ENCODE results near the gene MMP20. TPM values are rescaled to one million over a fixed set of nuclear protein-coding genes. Genes with fewer than 3 reads are reported as not detected.

The MMP20 gene
- total RNA-seq, 1 experiment from 2014 or later: not detected

DNA sequence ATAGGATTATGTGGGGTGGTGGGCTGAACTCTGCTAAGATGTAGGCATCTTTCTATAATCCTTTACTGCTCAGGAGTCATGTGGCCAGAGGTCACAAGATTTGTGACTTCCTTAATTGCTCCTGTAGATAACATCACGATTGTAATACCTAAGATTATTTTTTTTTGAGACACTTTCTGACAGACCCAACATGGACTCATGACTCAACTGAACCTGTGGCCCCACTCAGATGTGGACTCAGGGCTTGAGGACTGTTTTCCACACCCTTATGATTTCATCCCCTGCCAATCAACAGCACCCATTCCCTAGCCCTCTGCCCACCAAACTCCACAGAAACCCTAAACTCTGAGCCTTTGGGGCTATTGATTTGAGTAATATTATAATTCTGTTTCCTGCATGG lies 59.0 kb downstream of the MMP20 start:
- POLR2A ChIA-PET: no interaction called here
- TF ChIP-seq, protein P1, sequence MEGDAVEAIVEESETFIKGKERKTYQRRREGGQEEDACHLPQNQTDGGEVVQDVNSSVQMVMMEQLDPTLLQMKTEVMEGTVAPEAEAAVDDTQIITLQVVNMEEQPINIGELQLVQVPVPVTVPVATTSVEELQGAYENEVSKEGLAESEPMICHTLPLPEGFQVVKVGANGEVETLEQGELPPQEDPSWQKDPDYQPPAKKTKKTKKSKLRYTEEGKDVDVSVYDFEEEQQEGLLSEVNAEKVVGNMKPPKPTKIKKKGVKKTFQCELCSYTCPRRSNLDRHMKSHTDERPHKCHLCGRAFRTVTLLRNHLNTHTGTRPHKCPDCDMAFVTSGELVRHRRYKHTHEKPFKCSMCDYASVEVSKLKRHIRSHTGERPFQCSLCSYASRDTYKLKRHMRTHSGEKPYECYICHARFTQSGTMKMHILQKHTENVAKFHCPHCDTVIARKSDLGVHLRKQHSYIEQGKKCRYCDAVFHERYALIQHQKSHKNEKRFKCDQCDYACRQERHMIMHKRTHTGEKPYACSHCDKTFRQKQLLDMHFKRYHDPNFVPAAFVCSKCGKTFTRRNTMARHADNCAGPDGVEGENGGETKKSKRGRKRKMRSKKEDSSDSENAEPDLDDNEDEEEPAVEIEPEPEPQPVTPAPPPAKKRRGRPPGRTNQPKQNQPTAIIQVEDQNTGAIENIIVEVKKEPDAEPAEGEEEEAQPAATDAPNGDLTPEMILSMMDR (IDR thresholded peaks at IDR 0.05): no peak
- TF ChIP-seq SIN3A (IDR thresholded peaks at IDR 0.05; ENCODE audit: borderline replicate concordance, insufficient read depth, low read depth, low read length) (no peak), POLR2AphosphoS5 (IDR thresholded peaks at IDR 0.05; ENCODE audit: low read depth, low read length) (no peak)
- TF ChIP-seq, protein P2, sequence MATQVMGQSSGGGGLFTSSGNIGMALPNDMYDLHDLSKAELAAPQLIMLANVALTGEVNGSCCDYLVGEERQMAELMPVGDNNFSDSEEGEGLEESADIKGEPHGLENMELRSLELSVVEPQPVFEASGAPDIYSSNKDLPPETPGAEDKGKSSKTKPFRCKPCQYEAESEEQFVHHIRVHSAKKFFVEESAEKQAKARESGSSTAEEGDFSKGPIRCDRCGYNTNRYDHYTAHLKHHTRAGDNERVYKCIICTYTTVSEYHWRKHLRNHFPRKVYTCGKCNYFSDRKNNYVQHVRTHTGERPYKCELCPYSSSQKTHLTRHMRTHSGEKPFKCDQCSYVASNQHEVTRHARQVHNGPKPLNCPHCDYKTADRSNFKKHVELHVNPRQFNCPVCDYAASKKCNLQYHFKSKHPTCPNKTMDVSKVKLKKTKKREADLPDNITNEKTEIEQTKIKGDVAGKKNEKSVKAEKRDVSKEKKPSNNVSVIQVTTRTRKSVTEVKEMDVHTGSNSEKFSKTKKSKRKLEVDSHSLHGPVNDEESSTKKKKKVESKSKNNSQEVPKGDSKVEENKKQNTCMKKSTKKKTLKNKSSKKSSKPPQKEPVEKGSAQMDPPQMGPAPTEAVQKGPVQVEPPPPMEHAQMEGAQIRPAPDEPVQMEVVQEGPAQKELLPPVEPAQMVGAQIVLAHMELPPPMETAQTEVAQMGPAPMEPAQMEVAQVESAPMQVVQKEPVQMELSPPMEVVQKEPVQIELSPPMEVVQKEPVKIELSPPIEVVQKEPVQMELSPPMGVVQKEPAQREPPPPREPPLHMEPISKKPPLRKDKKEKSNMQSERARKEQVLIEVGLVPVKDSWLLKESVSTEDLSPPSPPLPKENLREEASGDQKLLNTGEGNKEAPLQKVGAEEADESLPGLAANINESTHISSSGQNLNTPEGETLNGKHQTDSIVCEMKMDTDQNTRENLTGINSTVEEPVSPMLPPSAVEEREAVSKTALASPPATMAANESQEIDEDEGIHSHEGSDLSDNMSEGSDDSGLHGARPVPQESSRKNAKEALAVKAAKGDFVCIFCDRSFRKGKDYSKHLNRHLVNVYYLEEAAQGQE (IDR thresholded peaks at IDR 0.05; ENCODE audit: insufficient read depth in 1 of 2, low read depth in 2 of 2, low read length in 1 of 2): no peak
- intact Hi-C loops (cut with micrococcal nuclease; ENCODE audit: unreplicated experiment) (no loop called here), in situ Hi-C loops (cut with HindIII; ENCODE audit: low pct_unique_long_range_greater_than_20kb, low sequenced_read_pairs) (no loop called here)
- Histone ChIP-seq H3K27me3 (ENCODE audit: control insufficient read depth, insufficient read depth, low read length) (no peaks in the 10 kb centered on the region), H3K9me3 (ENCODE audit: control insufficient read depth, insufficient read depth, low read depth, low read length) (peaks cover 26% of the 10 kb centered on the region; the same call in 1 of the 2 replicates), H3K4me1 (ENCODE audit: control insufficient read depth, insufficient read depth, low read length) (peaks cover 5% of the 10 kb centered on the region; the same call in 1 of the 2 replicates), H3K36me3 (ENCODE audit: control insufficient read depth, insufficient read depth, low read length) (no peaks in the 10 kb centered on the region), H3K27ac (ENCODE audit: low read length) (no peak overlapping the region; the same call in 1 of the 2 replicates), H3K4me3 (ENCODE audit: low read depth in 2 of 2, low read length in 2 of 2) (no peak overlapping the region)
- no peak for ATAC-seq
- CTCF ChIA-PET: no interaction called here
- no peak for DNase-seq (ENCODE audit: low read depth, low spot score)
- no TSS peak for BruUV-seq (replicated peaks)

DNA sequence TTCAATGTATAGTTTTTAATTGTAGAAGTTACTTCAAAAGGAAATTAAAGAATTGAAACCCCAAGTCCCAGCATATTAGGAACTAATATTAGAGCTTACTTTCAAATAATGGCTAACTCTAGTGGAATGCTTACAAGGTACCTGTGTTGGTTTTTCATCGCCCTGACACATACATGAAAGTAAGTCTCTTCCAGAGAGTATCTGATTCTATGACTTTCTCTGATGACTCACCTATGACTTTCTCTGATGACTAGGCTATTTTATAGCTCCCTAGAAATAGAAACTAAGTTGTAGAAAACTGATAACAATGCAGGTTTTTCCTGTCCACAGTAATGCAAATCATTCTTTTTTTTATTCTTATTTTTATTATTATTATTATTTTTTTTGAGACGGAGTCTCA lies 61.0 kb downstream of the MMP20 start:
- no TSS peak for BruUV-seq (replicated peaks)
- in situ Hi-C loops (cut with HindIII; ENCODE audit: low pct_unique_long_range_greater_than_20kb, low sequenced_read_pairs): no loop called here
- Histone ChIP-seq H3K27ac (ENCODE audit: low read length) (peak overlapping the region; percentile 36; the same call in 1 of the 2 replicates), H3K4me1 (ENCODE audit: control insufficient read depth, insufficient read depth, low read length) (peaks cover 18% of the 10 kb centered on the region), H3K9me3 (ENCODE audit: control insufficient read depth, insufficient read depth, low read depth, low read length) (peaks cover 26% of the 10 kb centered on the region; the same call in 1 of the 2 replicates), H3K36me3 (ENCODE audit: control insufficient read depth, insufficient read depth, low read length) (no peaks in the 10 kb centered on the region), H3K27me3 (ENCODE audit: control insufficient read depth, insufficient read depth, low read length) (no peaks in the 10 kb centered on the region), H3K4me3 (ENCODE audit: low read depth in 2 of 2, low read length in 2 of 2) (no peak overlapping the region)
- peak; percentile 82 for DNase-seq (ENCODE audit: low read depth, low spot score)
- ChIA-PET CTCF (no interaction called here), POLR2A (interaction anchor here (0.7 kb wide), 1 partner anchor 198 kb away, joined by 3 read pairs; no protein-coding TSS in a partner anchor)
- ATAC-seq: peak; percentile 92
- TF ChIP-seq POLR2AphosphoS5 (IDR thresholded peaks at IDR 0.05; ENCODE audit: low read depth, low read length) (no peak), TCF7L2 (IDR thresholded peaks at IDR 0.05; ENCODE audit: low read depth, low read length) (no peak), SIN3A (IDR thresholded peaks at IDR 0.05; ENCODE audit: borderline replicate concordance, insufficient read depth, low read depth, low read length) (no peak)
- TF ChIP-seq, protein P2 (IDR thresholded peaks at IDR 0.05; ENCODE audit: insufficient read depth in 1 of 2, low read depth in 2 of 2, low read length in 1 of 2): no peak
- TF ChIP-seq, protein P1 (IDR thresholded peaks at IDR 0.05): no peak
- intact Hi-C loops (cut with micrococcal nuclease; ENCODE audit: unreplicated experiment): no loop called here
